PC-3 (cell line): ENCODE results near the gene PRKN. TPM values are rescaled to one million over a fixed set of nuclear protein-coding genes. Genes with fewer than 3 reads are reported as not detected.

ENCODE experiments used
- ATAC-seq: fragments of 200-7000 bp; cut with Tn5 transposase; 2 replicates; pipeline ENCODE4 v1.9.1; 2020; ENCODE audit warnings: mild to moderate bottlenecking, moderate library complexity
- BruUV-seq: library from RNA; stranded (reverse); fragments of 400-500 nt; replicated peaks from 2 replicates; lab custom pipeline; 2021; lab: Mats Ljungman, UMichigan
- CTCF ChIA-PET: fragments of 300-600 bp; sonication (Branson Sonifier 250); formaldehyde crosslinking; loops from one replicate; lab custom pipeline; 2022; ENCODE audit warnings: antibody characterized with exemption; lab: Charles Lee
- POLR2A ChIA-PET: fragments of 300-600 bp; sonication (Branson Sonifier 250); formaldehyde crosslinking; loops from one replicate; lab custom pipeline; 2022; ENCODE audit warnings: antibody characterized with exemption; ENCODE audit not compliant: unreplicated experiment; lab: Charles Lee
- DNase-seq: peaks from one replicate; pipeline ENCODE4 v3.0.0-alpha.2; 2015
- H2AFZ ChIP-seq: fragments of 300-600 bp; sonication (generic); 2 replicates; pipeline ENCODE4 v1.6.0; 2016; ENCODE audit warnings: antibody characterized with exemption, low read length
- H3F3A ChIP-seq: fragments of 300-600 bp; sonication (generic); one replicate; pipeline ENCODE4 v1.6.0; 2017; ENCODE audit warnings: antibody characterized with exemption, low read length, control low read depth, mild to moderate bottlenecking; ENCODE audit not compliant: unreplicated experiment
- H3K27ac ChIP-seq: fragments of 300-600 bp; sonication (generic); 2 replicates; pipeline ENCODE4 v1.5.1; 2016; ENCODE audit warnings: mild to moderate bottlenecking, low read length
- H3K27me3 ChIP-seq: fragments of 300-600 bp; sonication (generic); 2 replicates; pipeline ENCODE4 v1.6.1; 2016; ENCODE audit warnings: low read length, mixed read lengths
- H3K36me3 ChIP-seq: fragments of 300-600 bp; sonication (generic); 2 replicates; pipeline ENCODE4 v1.6.1; 2016; ENCODE audit warnings: low read depth, mixed run types, low read length, mixed read lengths
- H3K4me1 ChIP-seq: fragments of 300-600 bp; sonication (generic); 2 replicates; pipeline ENCODE4 v1.5.1; 2016; ENCODE audit warnings: low read length; ENCODE audit not compliant: insufficient read depth
- H3K4me2 ChIP-seq: fragments of 300-600 bp; sonication (generic); 2 replicates; pipeline ENCODE4 v1.6.0; 2016; ENCODE audit warnings: low read length
- H3K4me3 ChIP-seq: fragments of 300-600 bp; sonication (generic); 2 replicates; pipeline ENCODE4 v1.5.1; 2016; ENCODE audit warnings: mild to moderate bottlenecking, low read length, mixed read lengths
- H3K79me2 ChIP-seq: fragments of 300-600 bp; sonication (generic); 2 replicates; pipeline ENCODE4 v1.6.1; 2017; ENCODE audit warnings: low read length, mixed read lengths
- H3K9ac ChIP-seq: fragments of 300-600 bp; sonication (generic); 2 replicates; pipeline ENCODE4 v1.6.0; 2016; ENCODE audit warnings: mild to moderate bottlenecking, low read length
- H3K9me2 ChIP-seq: fragments of 300-600 bp; sonication (generic); replicated peaks from 2 replicates; pipeline ENCODE4 v1.6.1; 2016; ENCODE audit warnings: mixed run types, low read length, mixed read lengths
- H3K9me3 ChIP-seq: fragments of 300-600 bp; sonication (generic); 2 replicates; pipeline ENCODE4 v1.6.1; 2016; ENCODE audit warnings: low read length, mixed read lengths
- H4K20me1 ChIP-seq: fragments of 300-600 bp; sonication (generic); 2 replicates; pipeline ENCODE4 v1.6.1; 2016; ENCODE audit warnings: low read length, mixed read lengths
- EZH2 ChIP-seq: fragments of 300-600 bp; sonication (generic); IDR thresholded peaks from one replicate; pipeline ENCODE4 v1.6.1; 2017; ENCODE audit warnings: antibody characterized with exemption, mild to moderate bottlenecking, low read length; ENCODE audit not compliant: unreplicated experiment
- EZH2phosphoT487 ChIP-seq: fragments of 300-600 bp; sonication (generic); IDR thresholded peaks from 2 replicates; pipeline ENCODE4 v1.6.1; 2018; ENCODE audit warnings: mild to moderate bottlenecking, antibody characterized with exemption, low read length, borderline replicate concordance
- intact Hi-C: fragments of 100-400 bp; cut with micrococcal nuclease; formaldehyde crosslinking; loops from 2 replicates; pipeline ENCODE4 v1.9.0; 2023
- total RNA-seq: library from RNA; depleted of rRNA; stranded (reverse); fragments of >200 nt; gene quantifications from 2 replicates; pipeline ENCODE4 v1.2.3, GENCODE V29; 2014
- TF ChIP-seq, protein P1 (sequence below): fragments of 300-600 bp; sonication (generic); conservative IDR thresholded peaks from 2 replicates; pipeline ENCODE4 v1.5.1; 2017; ENCODE audit warnings: antibody characterized with exemption, low read depth, mild to moderate bottlenecking, low read length

PRKN gene
- total RNA-seq, 1 experiment from 2014 or later: not detected

DNA sequence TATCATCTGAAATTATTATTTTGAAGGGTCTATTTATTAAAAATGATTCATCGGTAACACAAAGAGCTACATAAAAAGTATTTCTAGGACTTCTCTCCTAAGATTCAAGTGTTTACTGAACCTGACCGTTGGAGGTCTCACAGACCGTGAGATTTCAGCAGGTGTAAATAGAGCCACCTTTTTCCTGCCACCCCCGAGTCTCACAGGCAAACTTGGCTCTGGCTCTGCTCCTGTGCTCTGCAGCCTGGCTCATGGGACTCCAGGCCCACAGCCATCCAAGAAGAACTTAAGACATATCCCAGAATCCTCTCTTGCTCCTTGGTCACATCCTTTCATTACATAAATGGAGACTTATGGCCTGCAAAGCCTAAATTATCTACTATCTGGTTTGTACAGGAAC lies 1385.9 kb downstream of the PRKN start:
- Histone ChIP-seq H3K4me2 (no peak overlapping the region), H3K36me3 (no peaks in the 10 kb centered on the region), H3K79me2 (no peaks in the 10 kb centered on the region), H3F3A (no peaks in the 10 kb centered on the region), H2AFZ (no peak overlapping the region), H3K27ac (no peak overlapping the region), H3K9me3 (no peaks in the 10 kb centered on the region), H3K4me3 (no peak overlapping the region), H3K27me3 (no peaks in the 10 kb centered on the region), H3K9ac (no peak overlapping the region), H4K20me1 (no peaks in the 10 kb centered on the region), H3K4me1 (no peaks in the 10 kb centered on the region), H3K9me2 (no peaks in the 10 kb centered on the region)
- intact Hi-C loops: no loop called here
- no peak for DNase-seq
- ATAC-seq: no peak
- BruUV-seq: no TSS peak
- POLR2A ChIA-PET: no interaction called here
- TF ChIP-seq EZH2: no peak
- TF ChIP-seq, protein P1, sequence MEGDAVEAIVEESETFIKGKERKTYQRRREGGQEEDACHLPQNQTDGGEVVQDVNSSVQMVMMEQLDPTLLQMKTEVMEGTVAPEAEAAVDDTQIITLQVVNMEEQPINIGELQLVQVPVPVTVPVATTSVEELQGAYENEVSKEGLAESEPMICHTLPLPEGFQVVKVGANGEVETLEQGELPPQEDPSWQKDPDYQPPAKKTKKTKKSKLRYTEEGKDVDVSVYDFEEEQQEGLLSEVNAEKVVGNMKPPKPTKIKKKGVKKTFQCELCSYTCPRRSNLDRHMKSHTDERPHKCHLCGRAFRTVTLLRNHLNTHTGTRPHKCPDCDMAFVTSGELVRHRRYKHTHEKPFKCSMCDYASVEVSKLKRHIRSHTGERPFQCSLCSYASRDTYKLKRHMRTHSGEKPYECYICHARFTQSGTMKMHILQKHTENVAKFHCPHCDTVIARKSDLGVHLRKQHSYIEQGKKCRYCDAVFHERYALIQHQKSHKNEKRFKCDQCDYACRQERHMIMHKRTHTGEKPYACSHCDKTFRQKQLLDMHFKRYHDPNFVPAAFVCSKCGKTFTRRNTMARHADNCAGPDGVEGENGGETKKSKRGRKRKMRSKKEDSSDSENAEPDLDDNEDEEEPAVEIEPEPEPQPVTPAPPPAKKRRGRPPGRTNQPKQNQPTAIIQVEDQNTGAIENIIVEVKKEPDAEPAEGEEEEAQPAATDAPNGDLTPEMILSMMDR: no peak
- TF ChIP-seq EZH2phosphoT487: no peak
- CTCF ChIA-PET: no interaction called here

DNA sequence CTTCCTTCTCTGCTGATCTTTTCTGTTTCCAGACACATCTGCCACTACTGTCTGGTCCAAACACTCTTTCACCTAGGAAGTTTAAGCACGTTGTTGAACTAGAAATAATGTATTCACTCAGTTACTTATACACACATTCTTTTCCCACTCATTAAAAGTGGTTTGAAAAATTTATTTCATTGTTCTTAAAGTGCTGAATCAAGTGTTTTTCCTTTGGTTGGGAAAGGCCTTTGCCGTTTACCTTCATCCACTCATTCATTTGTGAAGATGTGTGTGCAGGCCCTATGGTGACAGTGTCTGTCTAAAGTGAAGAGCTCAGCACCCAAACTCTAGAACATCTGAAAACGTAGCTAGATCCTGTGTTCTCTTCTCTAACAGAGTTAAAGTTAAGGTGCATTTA lies 1389.6 kb downstream of the PRKN start:
- Histone ChIP-seq H3K9me3 (no peaks in the 10 kb centered on the region), H3K9me2 (no peaks in the 10 kb centered on the region), H4K20me1 (no peaks in the 10 kb centered on the region), H3K36me3 (no peaks in the 10 kb centered on the region), H3K27me3 (no peaks in the 10 kb centered on the region), H3K79me2 (no peaks in the 10 kb centered on the region), H2AFZ (no peak overlapping the region), H3K4me2 (no peak overlapping the region), H3K9ac (no peak overlapping the region), H3F3A (no peaks in the 10 kb centered on the region), H3K4me3 (no peak overlapping the region), H3K4me1 (no peaks in the 10 kb centered on the region), H3K27ac (no peak overlapping the region)
- no peak for ATAC-seq
- DNase-seq: no peak
- intact Hi-C loops: no loop called here
- BruUV-seq: no TSS peak
- no peak for TF ChIP-seq EZH2
- TF ChIP-seq, protein P1: no peak
- TF ChIP-seq EZH2phosphoT487: no peak
- ChIA-PET CTCF (no interaction called here), POLR2A (no interaction called here)

DNA sequence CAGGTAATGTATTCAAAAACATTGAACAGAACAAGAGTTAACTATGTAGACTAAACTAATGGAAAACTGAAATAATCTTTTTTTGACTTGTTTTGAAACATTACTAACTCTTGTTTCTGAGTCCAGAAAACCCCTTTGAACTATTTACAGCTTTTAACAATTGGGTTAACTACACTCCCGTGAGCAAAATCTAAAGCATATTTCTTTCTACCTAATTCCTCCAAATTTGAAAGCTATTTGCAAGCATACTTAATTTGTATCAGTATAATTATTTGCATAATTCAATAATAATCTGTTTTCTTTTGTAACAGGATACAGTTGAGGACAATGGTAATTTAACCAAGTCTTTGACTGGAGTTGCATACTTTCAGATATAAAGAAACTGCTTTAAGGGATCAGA lies 1391.1 kb downstream of the PRKN start:
- no peaks in the 10 kb centered on the region for H3K27me3 ChIP-seq
- H3K9ac ChIP-seq: no peak overlapping the region
- H4K20me1 ChIP-seq: no peaks in the 10 kb centered on the region
- no peaks in the 10 kb centered on the region for H3F3A ChIP-seq
- no peaks in the 10 kb centered on the region for H3K4me1 ChIP-seq
- H3K4me3 ChIP-seq: no peak overlapping the region
- DNase-seq (no peak), ATAC-seq (no peak)
- ChIA-PET CTCF (no interaction called here), POLR2A (no interaction called here)
- H3K27ac ChIP-seq: no peak overlapping the region
- no peaks in the 10 kb centered on the region for H3K9me3 ChIP-seq
- intact Hi-C loops: no loop called here
- no peaks in the 10 kb centered on the region for H3K9me2 ChIP-seq
- BruUV-seq: no TSS peak
- H3K79me2 ChIP-seq: no peaks in the 10 kb centered on the region
- H2AFZ ChIP-seq: no peak overlapping the region
- H3K36me3 ChIP-seq: no peaks in the 10 kb centered on the region
- H3K4me2 ChIP-seq: no peak overlapping the region
- TF ChIP-seq EZH2: no peak
- no peak for TF ChIP-seq EZH2phosphoT487
- TF ChIP-seq, protein P1: no peak
